CD4-positive, alpha-beta T cell treated with Interleukin-4 for 1 hour (primary cell): Measurements from ENCODE around the gene UBE3A.

Experiments used
- DNase-seq, 2 donors: peaks; one replicate each; pipeline ENCODE4 v3.0.0-alpha.2; 2020 to 2022

UBE3A gene

GRCh38 chr15:25327686-25328085 lies 111.1 kb downstream of the UBE3A start:
- no peak for DNase-seq

GRCh38 chr15:25325187-25325586 lies 113.6 kb downstream of the UBE3A start:
- DNase-seq, result no peak

- DNase-seq, result no peak
Observed at GRCh38 chr15:25323420-25323819, 115.4 kb downstream of the UBE3A start.

- DNase-seq, result no peak
Observed at GRCh38 chr15:25287823-25288222, 151.0 kb downstream of the UBE3A start.
